ENCODE data around the gene TMUB2.
"Not testable (repeated sequence)": the region's sequence is repeated elsewhere in the genome, so short reads cannot be mapped to it uniquely, and the experiment has no call there.

- TF ChIP-seq CTCF, POLR2AphosphoS5 (IDR thresholded peaks at IDR 0.05): not testable (repeated sequence)
These were observed 42.9 kb upstream of the TMUB2 start for GRCh38 chr17:44143921-44144320.
